Endothelial cell of umbilical vein (primary cell): ENCODE data around the gene AGBL3. TPM values are rescaled to one million over a fixed set of nuclear protein-coding genes. Genes with fewer than 3 reads are reported as not detected.

ENCODE experiments used
- BruUV-seq: library from RNA; stranded (reverse); fragments of 400-500 nt; replicated peaks from 2 replicates; lab custom pipeline; 2021; lab: Mats Ljungman, UMichigan
- CTCF ChIA-PET: fragments of 300-600, 350-600 bp; sonication (Branson Sonifier 250); formaldehyde crosslinking; loops from one replicate; lab custom pipeline; 2021; ENCODE audit warnings: antibody characterized with exemption, inconsistent platforms; lab: Charles Lee
- POLR2A ChIA-PET: fragments of 300-600, 350-600 bp; sonication (Branson Sonifier 250); formaldehyde crosslinking; loops from one replicate; lab custom pipeline; 2021; ENCODE audit warnings: antibody characterized with exemption, inconsistent platforms; lab: Charles Lee
- DNase-seq: peaks from one replicate; pipeline ENCODE4 v3.0.0-alpha.2; 2011; ENCODE audit warnings: low read depth, low spot score
- FAIRE-seq: peaks from 2 replicates; lab custom pipeline; 2011; peaks lifted over from hg19 to GRCh38; lab: Jason Lieb, UNC
- H2AFZ ChIP-seq: 2 replicates; pipeline ENCODE4 v1.6.0; 2012; ENCODE audit warnings: low read depth, low read length, control low read depth, inconsistent platforms
- H3K27ac ChIP-seq: 2 replicates; pipeline ENCODE4 v1.5.1; 2011; ENCODE audit warnings: low read depth, mild to moderate bottlenecking, control low read depth, low read length, moderate library complexity; ENCODE audit not compliant: insufficient read depth
- H3K27me3 ChIP-seq, 2 experiments: 2 replicates each; pipeline versions ENCODE4 v1.6.0 to v1.6.1; 2011; ENCODE audit warnings: low read length in 2 of 2, mixed read lengths in 1 of 2; ENCODE audit not compliant: control insufficient read depth in 2 of 2, insufficient read depth in 2 of 2
- H3K36me3 ChIP-seq, 2 experiments: 2 replicates in 1 of 2; 3 replicates in 1 of 2; pipeline ENCODE4 v1.5.1; 2011; ENCODE audit warnings: low read length in 2 of 2, mild to moderate bottlenecking in 1 of 2, moderate library complexity in 1 of 2; ENCODE audit not compliant: control insufficient read depth in 2 of 2, insufficient read depth in 2 of 2; ENCODE audit errors: extremely low read depth in 1 of 2
- H3K4me1 ChIP-seq: 3 replicates; pipeline ENCODE4 v1.5.1; 2011; ENCODE audit warnings: mild to moderate bottlenecking, low read length; ENCODE audit not compliant: control insufficient read depth, insufficient read depth; ENCODE audit errors: extremely low read depth
- H3K4me2 ChIP-seq: 2 replicates; pipeline ENCODE4 v1.6.1; 2011; ENCODE audit warnings: low read length, control low read depth, mixed read lengths; ENCODE audit not compliant: insufficient read depth
- H3K4me3 ChIP-seq, 3 experiments: fragments of 200-600 bp in 1 of 3; sonication (generic), shearing (Covaris generic) in 1 of 3; replicated peaks in 1 of 3; 2 replicates each; pipeline ENCODE4 v1.5.1; 2011 to 2016; ENCODE audit warnings: control low read depth in 3 of 3, low read length in 3 of 3, mild to moderate bottlenecking in 2 of 3, inconsistent platforms in 1 of 3, low read depth in 1 of 3, moderate library complexity in 1 of 3; ENCODE audit not compliant: insufficient read depth in 1 of 3
- H3K79me2 ChIP-seq: 2 replicates; pipeline ENCODE4 v1.6.0; 2012; ENCODE audit warnings: low read length, inconsistent platforms; ENCODE audit not compliant: control insufficient read depth, insufficient read depth
- H3K9ac ChIP-seq: replicated peaks from 2 replicates; pipeline ENCODE3; 2011; ENCODE audit warnings: low read length, control low read depth; ENCODE audit not compliant: insufficient read depth; ENCODE audit errors: extremely low read depth
- H3K9me1 ChIP-seq: replicated peaks from 3 replicates; pipeline ENCODE4 v1.6.0; 2011; ENCODE audit warnings: mild to moderate bottlenecking, low read length; ENCODE audit not compliant: control insufficient read depth, insufficient read depth; ENCODE audit errors: extremely low read depth
- H3K9me3 ChIP-seq: replicated peaks from 2 replicates; pipeline ENCODE4 v1.5.1; 2012; ENCODE audit warnings: low read length, inconsistent platforms; ENCODE audit not compliant: control insufficient read depth, insufficient read depth
- H4K20me1 ChIP-seq: replicated peaks from 2 replicates; pipeline ENCODE3; 2011; ENCODE audit warnings: mild to moderate bottlenecking, low read length; ENCODE audit not compliant: control insufficient read depth, insufficient read depth; ENCODE audit errors: extremely low read depth
- EZH2 ChIP-seq: IDR thresholded peaks from 2 replicates; pipeline ENCODE4 v1.6.1; 2012; ENCODE audit warnings: borderline replicate concordance, low read depth, mild to moderate bottlenecking, moderate library complexity, low read length, inconsistent platforms; ENCODE audit not compliant: severe bottlenecking
- FOS ChIP-seq: IDR thresholded peaks from 2 replicates; pipeline ENCODE4 v1.6.1; 2011; ENCODE audit warnings: mild to moderate bottlenecking, low read length, moderate library complexity, borderline replicate concordance; ENCODE audit not compliant: insufficient read depth
- GATA2 ChIP-seq: IDR thresholded peaks from 2 replicates; pipeline ENCODE4 v1.7.0; 2011; ENCODE audit warnings: low read depth, mild to moderate bottlenecking, moderate library complexity, mixed read lengths, low read length; ENCODE audit not compliant: insufficient read length, insufficient read depth
- JUN ChIP-seq: IDR thresholded peaks from 2 replicates; pipeline ENCODE4 v1.6.1; 2011; ENCODE audit warnings: borderline replicate concordance, low read depth; ENCODE audit not compliant: insufficient read length, insufficient read depth
- MYC ChIP-seq: IDR thresholded peaks from one replicate; pipeline ENCODE4 v1.6.1; 2011; ENCODE audit warnings: mild to moderate bottlenecking, low read depth, low read length
- POLR2A ChIP-seq: IDR thresholded peaks from 2 replicates; pipeline ENCODE4 v1.6.1; 2012; ENCODE audit warnings: low read depth, mild to moderate bottlenecking, control low read depth, low read length
- POLR2AphosphoS5 ChIP-seq: IDR thresholded peaks from 2 replicates; pipeline ENCODE4 v1.6.1; 2012; ENCODE audit warnings: low read depth, mild to moderate bottlenecking, control low read depth, low read length, moderate library complexity; ENCODE audit not compliant: insufficient read depth
- dilution Hi-C: fragments of 300-500 bp; cut with MboI; formaldehyde crosslinking; loops from one replicate; pipeline ENCODE4 v1.15.0; 2019; ENCODE audit warnings: low sequenced_read_pairs; ENCODE audit not compliant: extremely low pct_ligation_motif_present
- intact Hi-C: fragments of 100-400 bp; cut with micrococcal nuclease; formaldehyde crosslinking; loops from one replicate; pipeline ENCODE4 v1.10.0; 2022
- polyA plus RNA-seq, 4 experiments: library from polyadenylated mRNA; depleted of rRNA in 3 of 4; stranded (reverse) in 3 of 4; unstranded in 1 of 4; fragments of >200 nt; gene quantifications; 2 replicates each; pipeline versions ENCODE4 v1.2.1 to v1.2.3, GENCODE V29; 2011 to 2012; ENCODE audit warnings: missing spikeins in 1 of 4
- total RNA-seq: library from RNA; stranded (reverse); gene quantifications from 2 replicates; pipeline ENCODE4 v1.2.3, GENCODE V29; 2021
- TF ChIP-seq, protein P1 (sequence below), 2 donors: IDR thresholded peaks; 1 replicate in 1 of 2; 2 replicates in 1 of 2; pipeline ENCODE4 v1.5.1; 2011; ENCODE audit warnings: low read length in 2 of 2, mild to moderate bottlenecking in 2 of 2, moderate library complexity in 2 of 2, control low read depth in 1 of 2, inconsistent platforms in 1 of 2, low read depth in 1 of 2; ENCODE audit not compliant: insufficient read depth in 1 of 2; ENCODE audit errors: extremely low read depth in 1 of 2
- TF ChIP-seq, protein P2 (sequence below): IDR thresholded peaks from 2 replicates; pipeline ENCODE4 v1.6.1; 2011; ENCODE audit not compliant: insufficient read depth, insufficient read length

Gene AGBL3
- total and polyA plus RNA-seq, 2 donors (not counting 3 experiments of a cell fraction or from before 2014, with no cell fraction given): 0.97 to 3.2 TPM

DNA sequence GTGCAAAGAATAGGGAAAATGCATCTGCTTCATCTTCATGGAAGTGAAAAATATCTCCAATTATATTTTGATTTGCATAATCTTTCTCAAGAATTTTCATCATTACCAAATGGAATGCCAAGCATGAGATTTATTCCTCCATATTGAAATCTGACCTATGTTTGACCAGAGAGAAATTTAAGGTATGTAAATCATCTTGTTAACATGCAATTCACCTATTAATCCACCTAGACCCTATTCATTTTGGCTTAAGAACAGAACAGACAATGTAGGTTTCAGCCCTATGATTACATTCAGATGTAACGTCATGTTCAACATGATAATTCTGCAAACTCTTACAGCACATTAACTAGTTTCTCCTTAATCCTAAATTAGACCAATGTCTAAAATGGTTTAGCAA is 130.8 kb downstream of the AGBL3 start:
- DNase-seq: no peak
- intact Hi-C loops: no loop called here
- TF ChIP-seq JUN (no peak), FOS (no peak), POLR2A (no peak), EZH2 (no peak), GATA2 (no peak)
- TF ChIP-seq, protein P1, sequence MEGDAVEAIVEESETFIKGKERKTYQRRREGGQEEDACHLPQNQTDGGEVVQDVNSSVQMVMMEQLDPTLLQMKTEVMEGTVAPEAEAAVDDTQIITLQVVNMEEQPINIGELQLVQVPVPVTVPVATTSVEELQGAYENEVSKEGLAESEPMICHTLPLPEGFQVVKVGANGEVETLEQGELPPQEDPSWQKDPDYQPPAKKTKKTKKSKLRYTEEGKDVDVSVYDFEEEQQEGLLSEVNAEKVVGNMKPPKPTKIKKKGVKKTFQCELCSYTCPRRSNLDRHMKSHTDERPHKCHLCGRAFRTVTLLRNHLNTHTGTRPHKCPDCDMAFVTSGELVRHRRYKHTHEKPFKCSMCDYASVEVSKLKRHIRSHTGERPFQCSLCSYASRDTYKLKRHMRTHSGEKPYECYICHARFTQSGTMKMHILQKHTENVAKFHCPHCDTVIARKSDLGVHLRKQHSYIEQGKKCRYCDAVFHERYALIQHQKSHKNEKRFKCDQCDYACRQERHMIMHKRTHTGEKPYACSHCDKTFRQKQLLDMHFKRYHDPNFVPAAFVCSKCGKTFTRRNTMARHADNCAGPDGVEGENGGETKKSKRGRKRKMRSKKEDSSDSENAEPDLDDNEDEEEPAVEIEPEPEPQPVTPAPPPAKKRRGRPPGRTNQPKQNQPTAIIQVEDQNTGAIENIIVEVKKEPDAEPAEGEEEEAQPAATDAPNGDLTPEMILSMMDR (IDR thresholded peaks at IDR 0.05; ENCODE audit: extremely low read depth in 1 of 2, insufficient read depth in 1 of 2, low read depth in 1 of 2, low read length in 2 of 2): no peak

DNA sequence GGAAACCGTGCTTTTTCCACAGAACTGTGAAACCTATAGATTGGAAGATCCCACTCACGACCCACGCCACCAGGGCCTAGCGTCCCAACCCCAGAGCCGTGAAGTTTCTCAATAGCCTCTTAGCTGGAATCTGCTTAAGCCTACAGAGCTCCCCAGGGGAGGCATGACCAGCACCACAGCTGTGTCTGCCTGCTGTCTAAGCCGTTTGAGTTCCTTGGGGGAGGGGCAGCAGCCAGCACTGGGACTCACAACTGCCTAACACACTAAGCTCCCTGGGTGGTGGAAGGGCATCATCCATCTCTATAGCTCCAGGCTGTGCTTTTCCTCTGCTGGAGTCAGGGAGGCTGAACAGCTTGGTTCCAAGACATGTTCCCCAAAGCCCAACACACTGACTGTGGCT is 135.6 kb downstream of the AGBL3 start:
- dilution Hi-C loops: no loop called here

More for the DNA sequence above, 130.8 kb downstream of the AGBL3 start:
- Histone ChIP-seq H3K27ac (no peak overlapping the region), H4K20me1 (no peaks in the 10 kb centered on the region), H3K4me2 (no peak overlapping the region), H3K4me1 (no peaks in the 10 kb centered on the region), H3K4me3 (no peak overlapping the region), H3K9ac (no peak overlapping the region), H3K79me2 (no peaks in the 10 kb centered on the region), H3K36me3 (no peaks in the 10 kb centered on the region), H3K9me1 (no peaks in the 10 kb centered on the region), H2AFZ (no peak overlapping the region), H3K27me3 (no peaks in the 10 kb centered on the region), H3K9me3 (no peaks in the 10 kb centered on the region)
- BruUV-seq: no TSS peak
- POLR2A ChIA-PET: no interaction called here
- FAIRE-seq: no peak
- dilution Hi-C loops: no loop called here
- CTCF ChIA-PET: no interaction called here

More for the DNA sequence above, 135.6 kb downstream of the AGBL3 start:
- DNase-seq (no peak), FAIRE-seq (no peak)
- no peaks in the 10 kb centered on the region for H3K79me2 ChIP-seq
- POLR2A ChIA-PET: no interaction called here
- H3K4me3 ChIP-seq: no peak overlapping the region
- TF ChIP-seq GATA2 (no peak), POLR2AphosphoS5 (no peak), POLR2A (no peak), MYC (no peak), FOS (no peak), EZH2 (no peak), JUN (no peak)
- TF ChIP-seq, protein P2, sequence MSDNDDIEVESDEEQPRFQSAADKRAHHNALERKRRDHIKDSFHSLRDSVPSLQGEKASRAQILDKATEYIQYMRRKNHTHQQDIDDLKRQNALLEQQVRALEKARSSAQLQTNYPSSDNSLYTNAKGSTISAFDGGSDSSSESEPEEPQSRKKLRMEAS: no peak
- TF ChIP-seq, protein P1 (IDR thresholded peaks at IDR 0.05; ENCODE audit: extremely low read depth in 1 of 2, insufficient read depth in 1 of 2, low read depth in 1 of 2, low read length in 2 of 2): no peak
- H3K36me3 ChIP-seq: no peaks in the 10 kb centered on the region
- no peaks in the 10 kb centered on the region for H3K9me3 ChIP-seq
- H3K27me3 ChIP-seq: peaks cover 0 to 1% of the 10 kb centered on the region in 2 experiments
- H3K4me1 ChIP-seq: no peaks in the 10 kb centered on the region
- intact Hi-C loops: no loop called here
- H3K9me1 ChIP-seq: no peaks in the 10 kb centered on the region
- no peaks in the 10 kb centered on the region for H4K20me1 ChIP-seq
- no peak overlapping the region for H2AFZ ChIP-seq
- no peak overlapping the region for H3K4me2 ChIP-seq
- CTCF ChIA-PET: no interaction called here
- no peak overlapping the region for H3K9ac ChIP-seq
- no peak overlapping the region for H3K27ac ChIP-seq
- no TSS peak for BruUV-seq
